Fibroblast of the conjunctiva (primary cell): ENCODE data around the gene PDE11A.
A peak's percentile ranks its signal among the peaks of the same experiment; 100 is the strongest.

Experiments used
- DNase-seq: peaks from one replicate; pipeline ENCODE4 v3.0.0-alpha.2; 2010; ENCODE audit warnings: low read depth

Gene PDE11A

DNA sequence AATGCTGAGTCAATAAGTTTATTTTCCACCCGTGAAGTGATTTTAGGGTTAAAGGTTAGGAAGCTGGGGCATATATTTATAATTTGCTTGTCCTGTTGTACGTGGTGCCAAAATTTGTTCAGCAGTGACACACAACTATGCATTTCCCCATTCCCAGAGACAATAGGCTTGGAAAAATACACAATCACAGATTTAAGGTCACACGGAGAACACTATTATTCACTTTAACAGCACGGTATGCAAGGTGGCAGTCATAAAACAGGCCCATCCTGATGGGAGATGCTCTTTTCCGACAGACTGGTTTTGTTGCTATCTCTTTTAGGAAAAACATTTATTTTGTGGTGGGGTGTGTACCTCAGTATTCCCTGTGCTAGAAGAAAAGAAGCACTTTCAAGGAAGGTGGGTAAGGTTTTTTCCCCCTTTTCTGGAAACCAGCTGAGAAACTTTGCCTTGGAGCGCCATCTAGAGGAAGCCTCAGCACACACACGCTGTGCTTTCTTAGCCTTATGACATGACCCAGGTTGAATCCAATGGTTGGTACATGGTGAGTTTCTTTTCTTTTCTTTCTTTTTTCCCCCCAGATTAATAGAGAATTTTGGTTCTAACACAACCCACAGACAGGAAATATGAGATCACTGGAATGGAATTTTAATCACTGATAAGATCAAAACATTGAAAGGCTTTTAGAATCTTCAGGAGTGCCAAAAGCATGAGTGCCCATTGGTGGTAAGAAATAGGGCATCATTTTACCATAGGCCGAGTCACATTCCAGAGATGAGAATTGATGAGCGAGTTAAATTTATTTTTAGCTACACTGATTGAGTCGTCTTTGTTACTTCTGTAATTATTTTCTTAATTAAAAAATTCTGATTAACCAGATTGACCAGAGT, 347.9 kb downstream of the PDE11A start:
- DNase-seq, result peak; percentile 24

DNA sequence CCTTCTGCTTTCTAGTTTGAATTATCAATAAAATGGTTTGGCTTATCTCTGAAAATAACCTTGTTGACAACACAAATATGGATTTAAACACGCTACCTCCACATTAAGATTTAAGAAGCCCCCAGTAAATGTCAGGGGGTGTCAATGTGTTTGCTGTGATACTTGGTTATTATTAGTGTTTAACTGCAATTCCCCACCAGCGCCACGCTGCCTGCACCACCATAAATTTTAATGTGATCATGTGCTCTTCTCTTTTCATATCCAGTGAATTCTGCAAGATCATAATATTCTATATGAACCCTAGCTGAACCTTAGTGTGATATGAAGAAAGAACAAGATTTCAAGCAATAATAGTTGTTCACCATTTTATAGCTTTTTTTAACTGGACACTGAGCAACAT, 349.3 kb downstream of the PDE11A start:
- DNase-seq, result no peak

DNA sequence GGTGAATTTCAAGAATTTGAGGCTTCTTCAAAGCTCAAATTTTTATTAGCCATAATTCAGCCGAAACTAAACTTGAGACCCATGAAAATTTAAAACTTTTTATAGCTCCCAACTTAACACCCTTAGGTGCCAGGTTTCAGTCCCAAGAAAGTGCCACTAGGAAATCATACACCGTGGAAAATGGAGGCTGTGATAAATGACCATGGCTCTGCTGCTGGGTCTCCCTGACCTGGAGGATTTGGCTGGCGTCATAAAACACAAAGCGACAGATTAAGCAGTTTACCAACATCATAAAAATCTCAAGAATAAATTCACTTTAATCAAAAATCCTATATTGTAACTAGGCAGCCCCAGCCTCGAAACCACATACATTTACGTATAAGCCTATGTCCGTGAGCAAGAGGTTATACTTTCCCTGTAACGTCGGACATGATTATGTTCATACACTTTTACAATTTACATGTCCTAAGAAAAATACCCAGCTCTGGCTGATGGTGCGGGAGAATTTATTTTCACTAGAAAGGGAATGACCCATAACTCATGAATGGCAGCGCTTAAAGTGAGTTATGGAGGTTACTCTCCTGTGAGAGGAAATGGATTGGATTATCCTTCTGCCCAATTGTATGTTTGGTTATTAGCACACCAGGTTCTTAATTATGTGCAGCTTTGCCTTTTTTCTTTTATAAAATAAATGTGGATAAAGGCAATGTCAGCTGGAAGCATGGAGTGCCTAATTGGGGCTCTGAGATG, 350.6 kb downstream of the PDE11A start:
- DNase-seq, result no peak

DNA sequence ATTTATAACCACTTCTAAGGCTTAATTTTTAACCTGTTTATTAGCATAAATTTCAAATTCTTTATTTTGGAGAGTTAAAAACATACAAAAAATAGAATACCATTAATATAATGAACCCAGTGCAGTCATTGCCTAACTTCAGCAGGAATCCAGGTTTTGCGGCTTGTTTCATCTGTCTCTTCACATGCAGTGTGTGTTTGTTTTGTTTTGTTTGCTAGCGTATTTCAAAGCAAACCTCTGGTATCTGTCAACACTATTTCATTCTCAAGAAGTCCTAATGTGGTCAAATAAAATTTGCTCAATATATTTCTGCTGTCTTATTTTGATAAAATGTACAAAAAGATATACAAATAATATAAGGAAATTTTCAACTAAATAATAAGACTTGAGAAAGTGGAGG, 351.5 kb downstream of the PDE11A start:
- no peak for DNase-seq

DNA sequence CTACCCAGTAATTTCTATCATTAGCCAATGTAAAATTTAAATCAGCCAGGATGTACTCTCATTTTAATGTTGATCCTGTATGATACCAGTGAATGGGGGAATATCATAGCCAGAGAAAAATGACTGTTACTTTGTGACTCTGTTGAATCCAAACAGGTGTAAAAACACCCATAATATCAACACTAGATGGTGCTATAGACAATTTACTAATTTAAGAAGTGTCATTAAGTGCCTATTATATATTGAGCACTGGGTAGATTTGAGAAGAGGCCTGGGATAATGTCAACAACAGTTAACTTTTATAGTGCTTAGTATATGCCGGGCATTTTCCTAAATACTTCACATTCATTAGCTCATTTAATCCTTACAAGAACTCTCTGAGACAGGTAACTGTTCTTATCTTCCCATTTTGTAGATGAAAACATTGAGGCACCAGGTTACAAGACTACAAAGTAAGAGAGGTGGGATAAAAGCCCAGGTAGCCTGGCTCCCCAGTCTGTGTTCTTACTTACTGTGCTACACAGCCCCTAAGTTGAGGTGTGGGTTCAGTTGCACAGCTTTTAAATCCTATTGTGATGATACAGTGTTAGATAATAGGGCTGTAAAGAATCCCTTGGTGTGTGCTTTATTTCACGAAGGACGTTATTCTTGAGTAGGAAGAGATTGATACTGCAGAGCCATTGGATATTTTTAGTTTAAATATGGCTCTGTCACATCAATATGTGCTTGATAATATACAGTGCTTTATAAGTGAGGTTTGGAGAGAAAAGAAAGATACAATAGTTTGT, 354.6 kb downstream of the PDE11A start:
- no peak for DNase-seq

DNA sequence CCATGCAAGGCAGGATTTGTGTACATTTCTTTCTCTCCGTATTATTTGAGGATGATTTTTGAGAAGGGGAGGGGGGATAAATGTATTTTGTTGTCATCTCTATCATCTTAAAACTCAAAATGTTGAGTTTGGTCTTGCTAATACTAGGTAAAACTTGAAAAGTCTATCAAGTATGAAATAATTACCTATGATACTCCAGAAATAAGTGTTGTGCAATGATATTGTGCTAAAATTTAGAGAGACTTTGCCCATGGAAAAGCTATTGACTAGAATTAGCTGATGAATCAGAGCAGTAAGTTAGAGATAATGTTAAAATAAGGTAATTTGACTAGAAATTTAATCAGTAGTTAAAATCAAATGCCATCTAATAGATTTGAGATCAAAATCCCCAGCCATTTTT, 356.1 kb downstream of the PDE11A start:
- DNase-seq, result no peak

DNA sequence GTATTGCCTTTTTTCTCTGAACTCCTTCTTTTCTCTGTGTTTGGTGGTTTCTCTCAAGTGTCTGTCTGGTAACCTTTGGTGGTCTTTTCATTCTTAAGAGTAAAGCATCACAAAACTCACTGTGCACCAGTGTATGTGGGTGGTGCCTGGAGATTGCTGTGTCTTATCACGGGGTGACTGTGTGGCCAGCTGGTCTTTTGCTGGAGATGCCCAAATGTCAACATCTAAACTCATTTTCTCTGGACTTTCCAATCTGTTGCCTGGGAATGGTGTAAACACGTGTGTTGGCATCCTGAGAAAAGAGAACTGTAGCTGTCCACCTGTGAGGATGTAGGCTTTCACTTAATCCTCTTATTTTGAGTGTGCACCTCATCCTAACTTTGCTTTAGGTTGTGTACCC, 356.8 kb downstream of the PDE11A start:
- no peak for DNase-seq

DNA sequence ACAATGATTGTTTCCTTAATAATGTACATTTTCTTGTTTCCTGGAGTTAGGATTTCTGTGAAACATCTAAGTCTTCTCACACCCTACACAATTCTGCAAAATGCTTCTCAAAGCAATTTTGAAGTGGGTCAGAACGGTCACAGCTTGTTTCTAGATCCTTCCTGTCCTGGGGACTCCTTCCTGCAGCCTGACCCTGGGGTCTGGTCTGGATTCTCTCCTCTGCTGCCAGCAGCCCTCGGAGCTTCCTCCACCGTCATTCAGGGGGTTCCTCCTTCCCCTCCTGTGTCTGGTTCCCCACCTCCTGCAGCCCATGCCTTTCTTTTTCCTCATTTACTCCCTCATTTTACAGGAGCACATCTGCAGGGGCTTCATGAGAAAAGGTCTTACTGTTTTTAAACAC, 357.9 kb downstream of the PDE11A start:
- DNase-seq, result no peak

DNA sequence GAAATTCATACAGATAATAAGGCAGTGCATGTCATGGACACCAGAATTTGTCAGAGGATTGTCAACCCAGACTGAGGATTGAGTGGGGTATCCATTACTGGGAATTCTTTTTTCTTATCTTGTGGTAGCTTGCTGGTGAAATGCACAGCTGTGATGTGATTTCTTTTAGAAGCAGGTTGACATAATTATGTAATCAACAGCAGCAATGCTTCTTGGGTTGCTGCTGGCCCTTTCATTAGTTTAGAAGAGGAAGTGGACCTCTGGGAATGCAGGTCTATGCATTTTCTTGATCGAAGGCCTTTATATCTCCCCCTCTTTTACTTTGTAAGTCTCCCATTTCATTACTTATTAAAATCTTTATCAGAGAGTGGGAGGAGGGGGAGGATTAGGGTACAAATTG, 360.1 kb downstream of the PDE11A start:
- DNase-seq, result no peak

DNA sequence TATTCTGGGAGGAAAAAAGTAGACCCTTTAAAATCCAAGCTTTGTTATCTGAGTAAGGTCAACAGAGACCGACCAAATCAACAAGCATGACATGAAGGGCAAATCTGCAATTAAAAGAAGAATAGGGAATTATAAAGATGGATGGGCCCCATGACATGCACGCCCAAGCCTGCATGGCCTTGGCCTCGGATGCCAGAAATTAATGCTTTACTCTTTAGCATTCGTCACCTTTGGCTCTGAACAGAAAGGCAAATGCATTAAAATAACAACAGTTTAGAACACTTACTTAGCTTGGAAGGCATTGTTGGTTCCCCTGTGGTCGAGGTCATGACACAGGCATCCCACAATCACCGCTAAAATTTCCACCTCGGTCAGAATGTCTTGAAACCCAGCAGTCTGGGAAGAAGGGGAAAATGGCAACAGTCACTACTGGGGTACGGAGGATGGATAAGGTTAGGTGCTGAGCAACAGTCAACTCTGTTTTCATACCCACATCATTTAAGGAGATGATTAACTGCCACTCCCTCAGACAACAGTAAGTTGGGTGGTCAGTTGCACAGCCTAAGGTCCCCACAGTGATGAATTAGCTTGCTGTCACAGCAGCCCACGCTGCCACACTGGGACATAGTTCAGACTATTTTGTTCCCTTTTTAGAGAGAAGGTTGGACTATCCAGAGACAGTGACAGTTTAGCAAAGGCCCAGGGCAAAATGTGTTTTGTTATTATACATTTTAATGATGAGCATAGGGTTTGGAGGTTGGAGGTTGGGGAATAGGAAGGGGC, 360.9 kb downstream of the PDE11A start:
- no peak for DNase-seq

DNA sequence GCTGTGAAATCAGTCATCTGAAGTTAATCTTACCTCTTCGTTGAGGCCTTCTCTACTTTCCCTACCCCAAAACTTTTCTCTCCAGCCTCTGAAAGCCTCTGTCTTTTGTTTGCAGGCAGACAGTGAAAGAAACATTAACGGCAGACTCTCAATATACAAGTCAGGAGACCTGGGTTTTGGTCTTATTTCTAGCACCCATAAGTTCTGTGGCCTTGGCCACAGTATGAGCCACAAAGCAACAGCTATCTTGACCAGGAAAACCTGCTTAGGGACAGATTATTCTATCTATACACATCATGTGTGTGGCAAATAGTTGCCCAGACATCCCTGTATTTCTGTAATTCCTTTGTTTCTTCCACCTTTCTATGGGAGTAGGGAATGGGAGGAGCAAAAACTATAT, 361.7 kb downstream of the PDE11A start:
- no peak for DNase-seq

DNA sequence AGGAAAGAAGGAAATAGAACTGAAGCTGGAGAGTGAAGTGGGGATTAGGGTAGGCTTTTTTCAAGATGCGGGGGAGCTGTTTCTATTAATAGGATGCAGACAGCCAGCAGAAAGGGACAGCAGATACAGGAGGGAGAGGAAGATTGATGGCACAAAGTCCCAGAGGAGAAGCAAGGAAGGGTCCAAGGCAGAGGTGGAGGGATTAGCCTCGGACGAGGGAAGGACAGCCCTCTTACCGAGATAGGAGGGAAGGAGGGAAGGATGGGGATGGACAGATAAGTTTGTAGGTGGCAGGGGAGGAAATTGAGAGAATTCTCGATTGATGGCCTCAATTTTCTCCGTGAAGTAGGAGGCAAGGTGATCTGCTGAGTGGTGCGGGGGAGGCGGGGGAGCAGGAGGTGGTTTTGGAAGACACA, 362.6 kb downstream of the PDE11A start:
- no peak for DNase-seq

DNA sequence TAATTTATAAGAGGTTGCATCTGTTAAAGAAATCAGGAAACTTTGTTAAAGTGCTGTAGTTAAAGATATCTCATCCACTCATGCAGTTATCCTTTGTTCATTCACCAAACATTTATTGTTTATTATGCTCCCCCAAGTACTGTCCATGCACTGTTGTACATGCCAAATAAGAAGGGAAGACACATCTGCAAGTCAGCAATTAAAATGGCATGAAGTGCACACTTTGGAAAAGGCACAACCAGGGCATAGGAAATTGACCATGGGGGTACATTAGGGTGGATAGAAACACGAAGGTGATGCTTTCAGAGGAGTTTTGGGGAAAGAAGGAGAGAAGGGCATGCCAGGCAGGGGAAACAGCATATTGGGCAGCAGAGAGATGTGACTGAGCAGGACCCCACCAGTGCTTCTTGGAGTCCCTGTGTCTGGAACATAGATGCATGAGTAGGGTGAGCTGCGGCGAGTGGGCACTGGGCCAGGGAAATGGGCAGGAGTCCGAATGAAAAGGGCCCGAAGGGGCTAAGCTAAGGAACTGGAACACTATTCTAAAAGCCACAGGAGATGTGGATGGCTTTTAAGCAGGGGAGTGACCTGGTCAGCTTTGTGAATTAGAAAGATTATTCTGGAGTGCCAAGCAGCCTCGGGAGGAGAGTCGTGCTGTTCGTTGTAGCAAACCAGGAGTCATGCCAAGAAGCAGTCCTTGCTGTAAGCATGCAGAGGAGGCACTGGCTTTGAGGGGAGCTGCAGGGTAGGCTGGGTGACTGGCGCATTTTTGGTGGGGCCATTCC, 363.7 kb downstream of the PDE11A start:
- no peak for DNase-seq

DNA sequence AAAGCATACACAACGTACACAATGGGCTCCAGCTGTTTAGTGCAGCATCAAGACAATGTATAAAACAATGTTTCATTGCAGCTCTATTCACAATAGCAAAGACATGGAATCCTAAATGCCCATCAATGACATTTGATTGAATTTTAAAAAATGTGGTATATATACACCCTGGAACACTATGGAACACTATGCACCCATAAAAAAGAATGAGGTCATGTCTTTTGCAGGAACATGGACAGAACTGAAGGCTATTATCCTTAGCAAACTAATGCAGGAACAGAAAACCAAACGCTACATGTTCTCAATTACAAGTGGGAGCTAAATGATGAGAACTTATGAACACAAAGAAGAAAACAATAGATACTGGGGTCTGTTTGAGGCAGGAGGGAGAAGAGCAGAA, 364.5 kb downstream of the PDE11A start:
- no peak for DNase-seq

DNA sequence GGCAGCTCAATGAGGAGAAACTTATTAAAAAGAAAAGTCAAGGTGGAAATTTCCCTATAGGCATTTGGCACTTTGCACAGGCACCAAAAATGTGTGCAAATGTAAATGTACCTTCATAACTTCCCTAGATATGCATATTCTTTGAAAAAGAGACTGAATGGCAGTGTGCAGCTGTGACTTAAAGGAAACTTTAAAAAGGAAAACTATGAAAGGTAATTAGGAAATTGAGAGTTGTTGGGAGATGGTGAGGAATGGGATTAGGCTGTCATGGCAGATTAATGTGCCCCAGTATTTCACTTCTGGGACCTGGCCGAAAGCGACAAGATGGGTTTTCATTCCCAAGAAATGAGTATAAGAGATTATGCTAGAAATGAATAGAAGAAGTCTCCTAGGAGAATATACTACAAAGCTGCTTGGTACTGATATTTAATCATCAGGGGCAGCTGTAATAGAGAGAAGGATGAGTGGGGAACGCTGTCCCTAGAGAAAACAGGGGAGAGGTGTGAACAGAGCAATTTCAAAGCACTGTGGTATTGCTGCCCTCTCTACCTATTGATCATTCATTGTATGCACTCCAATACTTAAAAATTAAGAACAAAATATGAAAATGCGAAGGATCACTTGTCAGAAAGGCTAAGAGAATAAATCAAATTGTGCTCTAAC, 366.9 kb downstream of the PDE11A start:
- DNase-seq, result no peak

DNA sequence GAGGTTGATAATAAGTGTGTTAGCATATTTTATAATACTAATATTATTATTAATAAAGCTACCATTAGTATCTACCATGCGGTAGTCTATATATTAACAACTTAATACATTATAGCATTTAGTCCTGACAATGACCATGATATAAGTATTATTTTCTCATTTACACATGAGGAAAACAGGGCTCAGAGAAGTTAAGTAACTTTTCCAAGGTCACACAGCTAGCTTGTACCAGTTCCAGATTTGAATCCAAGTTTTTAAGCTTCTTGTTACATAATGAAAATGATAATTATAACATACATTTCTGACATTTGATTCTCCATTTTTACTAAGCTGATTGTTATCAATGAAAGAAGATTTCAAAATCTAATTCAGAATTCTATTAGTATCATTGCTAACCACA, 369.4 kb downstream of the PDE11A start:
- no peak for DNase-seq

DNA sequence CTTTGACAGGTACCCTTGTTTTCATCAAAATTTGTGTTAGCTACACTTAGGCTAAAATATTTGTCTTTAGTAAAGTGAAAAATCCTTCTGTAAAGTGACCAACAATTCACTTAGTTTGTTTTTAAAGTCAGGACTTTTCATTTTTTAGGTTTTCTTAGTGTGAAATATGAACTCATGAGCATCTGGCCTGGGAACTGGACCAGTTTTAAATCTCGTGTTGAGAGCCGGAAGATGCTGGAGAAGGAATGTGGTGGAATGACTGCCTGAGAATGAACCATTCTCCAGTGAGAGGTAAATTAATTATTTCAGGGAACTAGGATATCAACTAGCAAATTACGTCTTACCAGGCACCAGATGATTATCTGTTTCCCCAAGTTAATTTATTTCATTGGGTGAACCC, 374.3 kb downstream of the PDE11A start:
- DNase-seq, result no peak

DNA sequence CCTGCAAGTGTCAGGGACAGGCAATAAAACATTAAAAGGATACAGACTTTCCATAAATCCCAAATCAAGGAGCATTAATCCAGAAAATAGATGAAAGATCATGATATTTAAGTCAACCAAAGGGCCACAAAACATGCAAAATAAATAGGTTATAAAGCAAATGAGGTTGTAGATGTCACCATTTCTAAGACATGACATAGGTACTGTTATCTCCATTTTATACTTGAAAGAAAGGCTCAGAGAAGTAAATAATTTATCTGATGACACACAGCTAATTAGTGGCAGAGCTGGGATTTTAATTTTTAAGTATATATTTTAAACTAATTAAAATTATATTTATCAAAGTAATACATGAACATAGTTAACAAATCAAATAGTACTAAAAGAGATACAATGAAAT, 378.2 kb downstream of the PDE11A start:
- DNase-seq, result no peak

DNA sequence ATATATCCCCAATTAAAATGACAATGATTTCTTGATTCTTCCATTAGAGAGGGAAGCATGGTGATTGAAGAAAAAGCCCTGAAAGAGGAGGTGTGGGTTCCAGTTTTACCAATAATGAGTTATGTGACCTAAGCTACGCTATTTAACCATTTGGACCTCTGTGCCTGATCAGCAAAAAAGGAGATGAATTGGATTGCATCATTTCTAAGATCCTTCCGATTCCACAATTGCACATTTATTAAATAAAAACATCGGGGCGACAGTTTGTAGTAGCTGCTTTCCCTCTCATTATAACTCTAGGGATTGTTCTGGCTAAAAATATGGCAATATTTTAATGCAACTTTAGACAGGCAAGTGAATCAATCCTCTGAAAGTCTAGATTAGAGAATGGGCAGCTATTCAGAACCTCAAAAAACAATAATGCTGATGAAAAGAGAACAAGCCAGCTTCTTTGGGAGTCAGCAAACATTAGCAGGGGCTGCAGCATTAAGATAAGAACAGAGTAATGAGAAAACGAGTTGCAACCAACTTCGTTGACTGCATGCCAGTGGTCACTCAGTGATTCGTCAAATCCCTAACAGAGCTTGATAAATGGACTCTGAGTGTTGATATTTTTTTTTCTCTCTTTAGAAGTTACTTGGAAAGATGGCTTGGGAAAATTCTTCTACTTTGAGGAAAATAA, 378.8 kb downstream of the PDE11A start:
- DNase-seq, result no peak

DNA sequence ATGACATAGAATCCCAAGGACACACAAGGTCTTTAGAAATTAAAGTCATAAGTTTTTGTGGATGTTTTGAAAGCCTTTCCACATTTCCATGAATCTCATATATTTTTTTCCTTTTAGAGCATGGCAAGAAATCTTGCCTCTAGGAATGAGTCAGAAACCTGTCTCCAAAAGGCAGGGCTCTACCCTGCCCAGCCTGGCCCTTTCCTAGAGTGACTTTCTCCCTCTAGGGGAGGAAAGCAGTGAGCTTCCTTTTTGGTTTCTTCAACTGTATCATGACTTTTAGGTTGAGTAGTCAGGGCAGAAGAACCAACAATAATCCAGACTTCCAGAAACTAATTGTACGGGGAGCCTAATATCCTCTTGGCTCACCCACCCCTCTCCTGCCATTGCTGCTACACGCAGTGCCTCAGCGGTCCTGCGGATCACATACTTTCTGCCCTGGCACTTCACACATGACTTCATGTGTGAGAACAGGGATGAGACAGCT, 379.8 kb downstream of the PDE11A start:
- DNase-seq, result no peak
